Psoas muscle (tissue), 8 donors: ENCODE data around the gene CLEC16A. TPM values are rescaled to one million over a fixed set of nuclear protein-coding genes. Genes with fewer than 3 reads are reported as not detected.
"Not testable (repeated sequence)": the region's sequence is repeated elsewhere in the genome, so short reads cannot be mapped to it uniquely, and the experiment has no call there.

Experiments
- ATAC-seq, 4 donors: fragments of 200-7000 bp; cut with Tn5 transposase; one replicate each; pipeline ENCODE4 v1.9.1; 2020; ENCODE audit warnings: moderate library complexity in 3 of 4, mild to moderate bottlenecking in 2 of 4
- DNase-seq, 2 donors: peaks; one replicate each; pipeline ENCODE4 v3.0.0-alpha.2; 2020
- H3K27ac ChIP-seq: fragments of 200-600 bp; one replicate; pipeline ENCODE4 v1.8.0; 2022
- H3K27me3 ChIP-seq, 3 donors: fragments of 200-600 bp in 1 of 3; one replicate each; pipeline versions ENCODE4 v1.6.1 to v1.8.0; 2013 to 2022; ENCODE audit warnings: low read length in 2 of 3, mild to moderate bottlenecking in 2 of 3, moderate library complexity in 1 of 3; ENCODE audit not compliant: insufficient read depth in 3 of 3
- H3K36me3 ChIP-seq, 2 donors: fragments of 200-600 bp in 1 of 2; one replicate each; pipeline versions ENCODE4 v1.6.1 to v1.8.0; 2013 to 2022; ENCODE audit warnings: low read depth in 1 of 2, mild to moderate bottlenecking in 1 of 2, moderate library complexity in 1 of 2; ENCODE audit not compliant: insufficient read depth in 1 of 2
- H3K4me1 ChIP-seq: fragments of 200-600 bp; one replicate; pipeline ENCODE4 v1.8.0; 2022
- H3K4me3 ChIP-seq: fragments of 200-600 bp; one replicate; pipeline ENCODE4 v1.8.0; 2022; ENCODE audit warnings: mild to moderate bottlenecking
- H3K9me3 ChIP-seq: fragments of 200-600 bp; one replicate; pipeline ENCODE4 v1.8.0; 2022
- CTCF ChIP-seq: fragments of 200-600 bp; IDR thresholded peaks from one replicate; pipeline ENCODE4 v1.8.0; 2022; ENCODE audit warnings: antibody characterized with exemption
- WGBS, 3 donors: extraction: QIAGEN DNeasy Blood & Tissue Kit; methylation state at CpG; one replicate each; pipeline versions ENCODE4 v1.1.6 to v1.1.7; 2013; 5-methylcytosine and 5-hydroxymethylcytosine counted together
- intact Hi-C, 2 donors: fragments of 100-400 bp; cut with DNase I; formaldehyde crosslinking; loops; one replicate each; pipeline versions ENCODE4 v1.11.0 to v1.14.2; 2022
- polyA plus RNA-seq, 3 donors: library from polyadenylated mRNA; stranded (reverse); fragments of 200-250 nt; gene quantifications; one replicate each; pipeline ENCODE4 v1.2.3, GENCODE V29; 2013
- total RNA-seq, 4 donors: library from RNA; stranded (reverse); fragmentation: NEBNext Ultra II Directional in 2 of 4; extraction: Animal tissue kit (Norgen Biotek cat#: 25700) in 2 of 4; gene quantifications; one replicate each; pipeline versions ENCODE4 v1.2.1 to v1.2.4, GENCODE V29; 2021 to 2023
- donor health status: healthy with polysubstance abuse.
- donor health status: DM: no; HTN: no; CAD: no; lungs with moderate emphysema.
- donor health status: Bipolar disorder and iron deficiency.
- donor health status: healthy.
- donor health status: DM: yes; HTN: yes; CAD: no.
- donor health status: DM: no; HTN: no; CAD: no.
- donor health status: DM: no; HTN: no; CAD: no.
- donor health status: DM: yes; HTN: yes; CAD: no.

CLEC16A gene
- total and polyA plus RNA-seq, 7 donors: 13.1 to 28.1 (median 21.4) TPM

- Histone ChIP-seq H3K27ac (no peak overlapping the region), H3K27me3 (no peaks in the 10 kb centered on the region), H3K36me3 (peaks cover 0 to 50% of the 10 kb centered on the region in 2 donors), H3K9me3 (no peaks in the 10 kb centered on the region), H3K4me3 (no peak overlapping the region), H3K4me1 (peaks cover 46% of the 10 kb centered on the region)
- intact Hi-C loops: no loop called here
- ATAC-seq (no peak), DNase-seq (no peak)
- 95 to 98% (median 96%) methylated on average over 11 of the region's 11 CpGs for whole genome bisulfite sequencing, 3 donors
- no peak for TF ChIP-seq CTCF
Measured at GRCh38 chr16:10927497-10928112, 16.8 kb upstream of the CLEC16A start.

- H3K4me1 ChIP-seq: peaks cover 46% of the 10 kb centered on the region
- 68 to 76% (median 73%) methylated on average over 12 of the region's 12 CpGs for WGBS, 3 donors
- DNase-seq, H3K4me3 ChIP-seq, ATAC-seq, intact Hi-C loops, H3K9me3 ChIP-seq, H3K27me3 ChIP-seq: not testable (repeated sequence)
- peaks cover 0 to 60% of the 10 kb centered on the region in 2 donors for H3K36me3 ChIP-seq
- peak overlapping the region; percentile 10 for H3K27ac ChIP-seq
Measured at GRCh38 chr16:10929097-10929496, 15.3 kb upstream of the CLEC16A start.

GRCh38 chr16:10929853-10930754 lies 14.3 kb upstream of the CLEC16A start:
- peak in 3 of 4 donors; percentile 11 to 64 (median 46) for ATAC-seq
- peak in 1 of 2 donors; percentile 29 for DNase-seq
- no peaks in the 10 kb centered on the region for H3K9me3 ChIP-seq
- H3K36me3 ChIP-seq: peaks cover 0 to 56% of the 10 kb centered on the region in 2 donors
- peak overlapping the region; percentile 10 for H3K27ac ChIP-seq
- intact Hi-C loops: no loop called here
- no peak for TF ChIP-seq CTCF
- no peak overlapping the region for H3K4me3 ChIP-seq
- H3K4me1 ChIP-seq: peaks cover 50% of the 10 kb centered on the region
- 64 to 66% (median 66%) methylated on average over 15 of the region's 15 CpGs for WGBS, 3 donors
- no peaks in the 10 kb centered on the region for H3K27me3 ChIP-seq

- Histone ChIP-seq H3K36me3 (peaks cover 0 to 49% of the 10 kb centered on the region in 2 donors), H3K27me3 (no peaks in the 10 kb centered on the region), H3K4me3 (no peak overlapping the region), H3K9me3 (no peaks in the 10 kb centered on the region), H3K4me1 (peaks cover 56% of the 10 kb centered on the region), H3K27ac (no peak overlapping the region)
- 74 to 85% (median 84%) methylated on average over 2 of the region's 2 CpGs for WGBS, 3 donors
- intact Hi-C loops: no loop called here
- TF ChIP-seq CTCF: no peak
- no peak for DNase-seq
- no peak for ATAC-seq
Measured at GRCh38 chr16:10930755-10931093, 13.6 kb upstream of the CLEC16A start.

GRCh38 chr16:10931134-10931533 lies 13.2 kb upstream of the CLEC16A start:
- Histone ChIP-seq H3K27me3 (no peaks in the 10 kb centered on the region), H3K4me3 (no peak overlapping the region), H3K4me1 (peaks cover 59% of the 10 kb centered on the region), H3K27ac (no peak overlapping the region), H3K36me3 (peaks cover 0 to 45% of the 10 kb centered on the region in 2 donors), H3K9me3 (no peaks in the 10 kb centered on the region)
- ATAC-seq (no peak), DNase-seq (no peak)
- TF ChIP-seq CTCF: no peak
- intact Hi-C loops: no loop called here
- 64 to 76% (median 69%) methylated on average over 7 of the region's 7 CpGs for WGBS, 3 donors
